Cardiac septum (tissue), 1 donor: ENCODE data around the gene STAG1. TPM values are rescaled to one million over a fixed set of nuclear protein-coding genes. Genes with fewer than 3 reads are reported as not detected.
"Not testable (repeated sequence)": the region's sequence is repeated elsewhere in the genome, so short reads cannot be mapped to it uniquely, and the experiment has no call there.

ENCODE experiments used
- DNase-seq: peaks from one replicate; pipeline ENCODE4 v3.0.0-alpha.2; 2020; ENCODE audit warnings: low spot score
- intact Hi-C: fragments of 100-400 bp; cut with DNase I; formaldehyde crosslinking; loops from one replicate; pipeline ENCODE4 v1.14.0; 2022
- total RNA-seq: library from RNA; stranded (reverse); fragmentation: NEBNext Ultra II Directional; extraction: Animal tissue kit (Norgen Biotek cat#: 25700); gene quantifications from one replicate; pipeline ENCODE4 v1.2.1, GENCODE V29; 2021
- donor health status: DM: no; HTN: no; CAD: no.

STAG1 gene
- total RNA-seq, 1 donor from 2014 or later: 24.0 TPM

- intact Hi-C loops: no loop called here
- DNase-seq: no peak
Observed at GRCh38 chr3:136621628-136622027, 130.6 kb downstream of the STAG1 start.

GRCh38 chr3:136620436-136620835, 131.7 kb downstream of the STAG1 start:
- intact Hi-C loops: no loop called here
- no peak for DNase-seq

- DNase-seq, intact Hi-C loops: not testable (repeated sequence)
Observed at GRCh38 chr3:136617969-136618525, 134.1 kb downstream of the STAG1 start.

GRCh38 chr3:136617198-136617597, 135.0 kb downstream of the STAG1 start:
- intact Hi-C loops: no loop called here
- no peak for DNase-seq

- DNase-seq: no peak
- intact Hi-C loops: no loop called here
Observed at GRCh38 chr3:136612512-136612911, 139.7 kb downstream of the STAG1 start.

- DNase-seq: no peak
- intact Hi-C loops: no loop called here
Observed at GRCh38 chr3:136606990-136607389, 145.2 kb downstream of the STAG1 start.

- intact Hi-C loops, DNase-seq: not testable (repeated sequence)
Observed at GRCh38 chr3:136606216-136606615, 146.0 kb downstream of the STAG1 start.

- DNase-seq: no peak
- intact Hi-C loops: no loop called here
Observed at GRCh38 chr3:136604961-136605360, 147.2 kb downstream of the STAG1 start.

- intact Hi-C loops: no loop called here
- no peak for DNase-seq
Observed at GRCh38 chr3:136602818-136603217, 149.4 kb downstream of the STAG1 start.

- intact Hi-C loops: no loop called here
- DNase-seq: no peak
Observed at GRCh38 chr3:136595913-136596697, 156.1 kb downstream of the STAG1 start.

GRCh38 chr3:136586580-136586979, 165.6 kb downstream of the STAG1 start:
- DNase-seq: no peak
- intact Hi-C loops: no loop called here

- DNase-seq: no peak
- intact Hi-C loops: no loop called here
Observed at GRCh38 chr3:136584728-136585127, 167.4 kb downstream of the STAG1 start.

GRCh38 chr3:136583823-136584222, 168.4 kb downstream of the STAG1 start:
- no peak for DNase-seq
- intact Hi-C loops: no loop called here

- intact Hi-C loops: no loop called here
- DNase-seq: no peak
Observed at GRCh38 chr3:136577791-136578190, 174.4 kb downstream of the STAG1 start.

- no peak for DNase-seq
- intact Hi-C loops: no loop called here
Observed at GRCh38 chr3:136576279-136577009, 175.7 kb downstream of the STAG1 start.

- intact Hi-C loops: no loop called here
- no peak for DNase-seq
Observed at GRCh38 chr3:136567599-136568188, 184.5 kb downstream of the STAG1 start.

- DNase-seq, intact Hi-C loops: not testable (repeated sequence)
Observed at GRCh38 chr3:136564962-136565361, 187.2 kb downstream of the STAG1 start.

GRCh38 chr3:136562026-136562425, 190.2 kb downstream of the STAG1 start:
- no peak for DNase-seq
- intact Hi-C loops: no loop called here

- intact Hi-C loops: no loop called here
- DNase-seq: no peak
Observed at GRCh38 chr3:136559896-136560295, 192.3 kb downstream of the STAG1 start.

GRCh38 chr3:136549461-136549860, 202.7 kb downstream of the STAG1 start:
- DNase-seq, intact Hi-C loops: not testable (repeated sequence)
